Activated CD8-positive, alpha-beta T cell treated with anti-CD3 and anti-CD28 coated beads for 36 hours (primary cell): Measurements from ENCODE around the gene PLEKHM3. TPM values are rescaled to one million over a fixed set of nuclear protein-coding genes. Genes with fewer than 3 reads are reported as not detected.
A peak's percentile ranks its signal among the peaks of the same experiment; 100 is the strongest.

ENCODE experiments used
- ATAC-seq: fragments of 200-7000 bp; cut with Tn5 transposase; one replicate; pipeline ENCODE4 v1.10.0; 2021; ENCODE audit warnings: mild to moderate bottlenecking, moderate library complexity
- CTCF ChIA-PET: fragments of 350-600 bp; sonication (Branson Sonifier 250); formaldehyde crosslinking; loops from one replicate; lab custom pipeline; 2021; ENCODE audit warnings: antibody characterized with exemption; lab: Charles Lee
- POLR2A ChIA-PET: fragments of 350-600 bp; sonication (Branson Sonifier 250); formaldehyde crosslinking; loops from one replicate; lab custom pipeline; 2021; ENCODE audit warnings: antibody characterized with exemption; lab: Charles Lee
- DNase-seq: peaks from one replicate; pipeline ENCODE4 v3.0.0-alpha.2; 2020
- H3K27ac Mint-ChIP-seq: one replicate; pipeline ENCODE4 v1.8.0; 2021; ENCODE audit warnings: mild to moderate bottlenecking, mixed read lengths
- H3K27me3 Mint-ChIP-seq: one replicate; pipeline ENCODE4 v1.8.0; 2021; ENCODE audit warnings: mixed read lengths
- H3K36me3 Mint-ChIP-seq: one replicate; pipeline ENCODE4 v1.8.0; 2021; ENCODE audit warnings: low read depth, mixed read lengths
- H3K4me1 Mint-ChIP-seq: one replicate; pipeline ENCODE4 v1.8.0; 2021; ENCODE audit warnings: low read depth, mixed read lengths
- H3K4me3 Mint-ChIP-seq: one replicate; pipeline ENCODE4 v1.8.0; 2021; ENCODE audit warnings: mild to moderate bottlenecking, moderate library complexity, mixed read lengths
- H3K9me3 Mint-ChIP-seq: one replicate; pipeline ENCODE4 v1.8.0; 2021; ENCODE audit warnings: mixed read lengths
- CTCF ChIP-seq: fragments of 200-600 bp; IDR thresholded peaks from one replicate; pipeline ENCODE4 v1.8.0; 2022; ENCODE audit warnings: antibody characterized with exemption, mild to moderate bottlenecking
- intact Hi-C: fragments of 100-400 bp; cut with micrococcal nuclease; formaldehyde crosslinking; loops from one replicate; pipeline ENCODE4 v1.10.0; 2022
- total RNA-seq, 2 experiments: library from RNA; stranded (reverse); gene quantifications; one replicate each; pipeline ENCODE4 v1.2.3, GENCODE V29; 2021

The PLEKHM3 gene
- total RNA-seq, 2 experiments from 2014 or later: 4.5 to 4.7 TPM

- Mint-ChIP-seq H3K27ac (peak overlapping the region; percentile 38), H3K27me3 (peaks cover 5% of the 10 kb centered on the region), H3K9me3 (no peaks in the 10 kb centered on the region), H3K36me3 (no peaks in the 10 kb centered on the region), H3K4me1 (peaks cover 3% of the 10 kb centered on the region), H3K4me3 (no peak overlapping the region)
- ATAC-seq (peak; percentile 88), DNase-seq (peak; percentile 52)
- intact Hi-C loops: no loop called here
- CTCF ChIA-PET: no interaction called here
- TF ChIP-seq CTCF: no peak
- POLR2A ChIA-PET: no interaction called here
Measured at GRCh38 chr2:207807516-207807915, 217.8 kb downstream of the PLEKHM3 start.

GRCh38 chr2:207805566-207806226, 219.6 kb downstream of the PLEKHM3 start:
- DNase-seq (no peak), ATAC-seq (no peak)
- ChIA-PET POLR2A (interaction anchor here (0.6 kb wide), 1 partner anchor 20 kb away, joined by 3 read pairs; no protein-coding TSS in a partner anchor), CTCF (no interaction called here)
- H3K9me3 Mint-ChIP-seq: no peaks in the 10 kb centered on the region
- H3K36me3 Mint-ChIP-seq: no peaks in the 10 kb centered on the region
- intact Hi-C loops: no loop called here
- no peak overlapping the region for H3K4me3 Mint-ChIP-seq
- TF ChIP-seq CTCF: no peak
- peaks cover 3% of the 10 kb centered on the region for H3K4me1 Mint-ChIP-seq
- peaks cover 5% of the 10 kb centered on the region for H3K27me3 Mint-ChIP-seq
- H3K27ac Mint-ChIP-seq: no peak overlapping the region

GRCh38 chr2:207802650-207803049, 222.7 kb downstream of the PLEKHM3 start:
- no peak for ATAC-seq
- ChIA-PET CTCF (no interaction called here), POLR2A (no interaction called here)
- H3K9me3 Mint-ChIP-seq: no peaks in the 10 kb centered on the region
- H3K4me3 Mint-ChIP-seq: no peak overlapping the region
- no peak overlapping the region for H3K27ac Mint-ChIP-seq
- intact Hi-C loops: no loop called here
- DNase-seq: no peak
- H3K4me1 Mint-ChIP-seq: peaks cover 3% of the 10 kb centered on the region
- no peaks in the 10 kb centered on the region for H3K36me3 Mint-ChIP-seq
- peaks cover 2% of the 10 kb centered on the region for H3K27me3 Mint-ChIP-seq
- no peak for TF ChIP-seq CTCF

- DNase-seq (no peak), ATAC-seq (no peak)
- POLR2A ChIA-PET: no interaction called here
- no peak for TF ChIP-seq CTCF
- no peaks in the 10 kb centered on the region for H3K36me3 Mint-ChIP-seq
- H3K9me3 Mint-ChIP-seq: no peaks in the 10 kb centered on the region
- no peak overlapping the region for H3K27ac Mint-ChIP-seq
- intact Hi-C loops: no loop called here
- H3K27me3 Mint-ChIP-seq: no peaks in the 10 kb centered on the region
- H3K4me1 Mint-ChIP-seq: no peaks in the 10 kb centered on the region
- no peak overlapping the region for H3K4me3 Mint-ChIP-seq
- CTCF ChIA-PET: no interaction called here
Measured at GRCh38 chr2:207801259-207801658, 224.1 kb downstream of the PLEKHM3 start.

GRCh38 chr2:207796585-207797350, 228.6 kb downstream of the PLEKHM3 start:
- H3K9me3 Mint-ChIP-seq: no peaks in the 10 kb centered on the region
- TF ChIP-seq CTCF: no peak
- intact Hi-C loops: no loop called here
- ATAC-seq: no peak
- no peak overlapping the region for H3K27ac Mint-ChIP-seq
- no peaks in the 10 kb centered on the region for H3K36me3 Mint-ChIP-seq
- no peak for DNase-seq
- ChIA-PET POLR2A (no interaction called here), CTCF (interaction anchor here (1.4 kb wide), 1 partner anchor 244 kb away, joined by 4 read pairs; no protein-coding TSS in a partner anchor)
- no peaks in the 10 kb centered on the region for H3K4me1 Mint-ChIP-seq
- no peak overlapping the region for H3K4me3 Mint-ChIP-seq
- peaks cover 2% of the 10 kb centered on the region for H3K27me3 Mint-ChIP-seq
